Suprapubic skin (tissue), 3 donors: Measurements from ENCODE around the gene CMC1.

Experiments
- EP300 ChIP-seq: sonication (generic); formaldehyde crosslinking; IDR thresholded peaks from one replicate; pipeline ENCODE4 v1.6.1; 2017; ENCODE audit warnings: antibody characterized with exemption
- TF ChIP-seq, protein P1 (sequence below), 2 donors: fragments of 200-600 bp in 1 of 2; fragments of 450-650 bp in 1 of 2; sonication (generic) in 1 of 2; IDR thresholded peaks; one replicate each; pipeline ENCODE4 v1.5.1; 2016 to 2019; ENCODE audit warnings: antibody characterized with exemption in 2 of 2, mild to moderate bottlenecking in 1 of 2, moderate library complexity in 1 of 2

DNA sequence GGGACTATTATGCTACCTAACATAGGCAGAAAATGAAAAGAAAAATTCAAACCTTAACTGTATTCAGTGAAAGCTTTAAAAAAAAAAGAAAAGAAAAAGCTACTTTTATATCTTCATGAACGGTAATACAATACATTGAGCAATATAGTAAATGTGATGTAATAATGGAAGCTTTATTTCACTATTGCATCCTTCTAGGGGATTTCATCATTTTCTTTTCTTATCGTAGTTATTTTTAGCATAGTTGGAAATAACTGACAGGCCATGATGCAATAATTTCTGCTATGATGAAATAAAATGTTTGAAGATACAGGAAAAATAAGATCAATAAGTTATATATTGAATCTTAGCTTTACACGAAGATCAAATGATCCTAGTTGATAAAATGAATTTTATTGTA, 66.8 kb downstream of the CMC1 start:
- TF ChIP-seq, protein P1, sequence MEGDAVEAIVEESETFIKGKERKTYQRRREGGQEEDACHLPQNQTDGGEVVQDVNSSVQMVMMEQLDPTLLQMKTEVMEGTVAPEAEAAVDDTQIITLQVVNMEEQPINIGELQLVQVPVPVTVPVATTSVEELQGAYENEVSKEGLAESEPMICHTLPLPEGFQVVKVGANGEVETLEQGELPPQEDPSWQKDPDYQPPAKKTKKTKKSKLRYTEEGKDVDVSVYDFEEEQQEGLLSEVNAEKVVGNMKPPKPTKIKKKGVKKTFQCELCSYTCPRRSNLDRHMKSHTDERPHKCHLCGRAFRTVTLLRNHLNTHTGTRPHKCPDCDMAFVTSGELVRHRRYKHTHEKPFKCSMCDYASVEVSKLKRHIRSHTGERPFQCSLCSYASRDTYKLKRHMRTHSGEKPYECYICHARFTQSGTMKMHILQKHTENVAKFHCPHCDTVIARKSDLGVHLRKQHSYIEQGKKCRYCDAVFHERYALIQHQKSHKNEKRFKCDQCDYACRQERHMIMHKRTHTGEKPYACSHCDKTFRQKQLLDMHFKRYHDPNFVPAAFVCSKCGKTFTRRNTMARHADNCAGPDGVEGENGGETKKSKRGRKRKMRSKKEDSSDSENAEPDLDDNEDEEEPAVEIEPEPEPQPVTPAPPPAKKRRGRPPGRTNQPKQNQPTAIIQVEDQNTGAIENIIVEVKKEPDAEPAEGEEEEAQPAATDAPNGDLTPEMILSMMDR (IDR thresholded peaks at IDR 0.05), result no peak
- TF ChIP-seq EP300, result no peak
